Inflammatory macrophage (primary cell): ENCODE data around the gene DLG5.

Source experiments
- DNase-seq, 2 donors: peaks; one replicate each; pipeline ENCODE4 v3.0.0-alpha.2; 2020 to 2022

Gene DLG5

DNA sequence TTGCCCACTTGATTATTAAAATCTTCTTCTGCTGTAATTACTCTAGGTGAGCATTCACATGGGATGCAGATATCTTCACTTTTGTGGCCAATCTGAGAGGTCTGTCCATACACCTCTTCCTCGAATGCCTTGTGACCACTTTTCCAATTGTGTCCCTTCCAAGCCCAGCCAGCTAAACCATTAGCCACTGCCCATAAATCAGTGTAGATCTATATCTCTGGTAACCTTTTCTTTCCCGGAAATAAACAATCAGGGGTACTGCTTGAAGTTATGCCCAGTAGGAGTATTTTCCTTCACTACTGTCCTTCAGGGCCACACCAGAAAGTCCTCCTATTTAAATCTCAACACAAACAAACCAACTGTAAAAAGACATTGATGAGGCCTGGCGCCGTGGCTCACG, 184.4 kb downstream of the DLG5 start:
- no peak for DNase-seq

- no peak for DNase-seq
Measured at GRCh38 chr10:77741746-77742145, 184.8 kb downstream of the DLG5 start.
